HG03558 (cell line): ENCODE results near the gene SEMA3A.

ENCODE experiments used
- ATAC-seq: cut with Tn5 transposase; IDR thresholded peaks from one replicate; pipeline ENCODE4 v1.9.1; 2021; ENCODE audit warnings: moderate number of reproducible peaks; ENCODE audit not compliant: unreplicated experiment; ENCODE audit errors: extremely low read depth

The SEMA3A gene

GRCh38 chr7:83956104-83956503, 238.5 kb downstream of the SEMA3A start:
- ATAC-seq: no peak

DNA sequence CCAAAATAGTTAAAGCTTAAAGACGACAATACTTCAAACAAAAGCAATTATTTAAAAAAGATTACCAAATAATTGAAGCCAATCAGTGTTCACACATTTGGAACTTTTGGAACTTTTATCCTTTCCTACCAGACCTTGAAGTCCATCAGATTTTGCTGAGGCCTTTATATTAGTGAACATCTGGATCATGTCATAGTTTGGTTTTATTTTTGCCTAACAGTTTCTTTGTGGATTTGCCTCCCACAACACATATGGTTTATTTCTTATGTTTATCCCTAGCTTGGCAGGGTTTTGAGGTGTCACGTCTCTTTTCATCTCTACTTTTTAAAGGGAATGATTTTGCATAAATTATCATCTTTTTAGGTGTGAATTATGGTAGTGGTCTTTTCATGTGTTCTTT, 242.4 kb downstream of the SEMA3A start:
- ATAC-seq: no peak

- no peak for ATAC-seq
Observed at GRCh38 chr7:83947260-83947659, 247.3 kb downstream of the SEMA3A start.

DNA sequence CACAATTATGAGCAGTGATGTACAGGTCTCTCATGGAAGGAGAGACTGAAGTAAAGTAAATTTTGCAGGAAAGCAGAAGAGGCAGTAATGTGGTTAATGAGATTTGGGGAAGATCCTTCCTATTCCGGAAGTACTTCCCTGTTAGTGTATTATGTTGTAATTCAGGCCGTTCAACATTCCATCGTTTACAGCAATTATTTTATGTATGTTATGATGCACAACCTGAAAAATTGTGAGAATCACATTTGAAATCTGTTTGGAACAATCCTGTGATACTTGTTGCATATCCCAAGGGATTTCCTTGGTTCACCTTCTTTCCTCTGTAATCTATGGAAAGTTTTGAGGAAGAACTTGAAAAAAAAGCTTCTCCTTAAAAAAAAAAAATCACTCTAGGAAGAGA, 247.8 kb downstream of the SEMA3A start:
- no peak for ATAC-seq

DNA sequence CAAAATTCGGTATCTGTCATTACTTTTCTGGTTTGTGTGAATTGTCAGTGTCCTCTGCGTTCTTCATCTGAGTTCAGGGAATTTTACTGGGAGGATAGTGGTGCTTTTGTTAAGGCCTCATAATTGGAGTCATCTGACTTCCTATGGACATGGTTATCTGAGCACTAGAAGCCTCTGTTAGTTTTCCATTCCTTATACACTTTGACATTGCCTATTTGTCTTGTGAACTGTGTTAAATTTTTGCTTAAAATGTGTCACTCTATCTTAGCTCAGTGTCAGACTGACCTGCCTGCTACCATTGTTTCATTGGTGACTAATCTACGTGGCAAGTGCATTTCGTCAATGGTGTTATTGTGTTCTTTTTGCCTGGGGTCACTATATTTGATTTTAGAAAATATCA, 253.3 kb downstream of the SEMA3A start:
- no peak for ATAC-seq

DNA sequence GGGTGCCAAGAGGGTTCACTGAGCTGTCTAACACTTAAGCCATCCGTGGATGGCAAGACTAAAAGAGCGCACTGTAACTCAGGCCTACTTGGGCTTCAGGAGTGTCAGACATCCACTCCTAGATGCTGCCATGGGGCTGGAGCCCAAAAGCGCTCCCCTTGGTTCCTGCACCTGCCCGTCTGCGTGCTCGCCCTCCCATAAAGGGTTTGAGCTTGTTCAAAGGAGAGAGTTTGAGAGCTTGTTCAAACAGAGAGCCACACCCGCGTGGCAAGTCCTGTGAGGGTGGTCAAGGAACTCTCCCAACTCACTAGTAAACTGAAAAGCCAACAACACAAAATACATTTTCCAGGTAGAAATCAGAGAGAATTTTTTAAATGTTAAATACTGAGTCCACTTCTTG, 256.7 kb downstream of the SEMA3A start:
- no peak for ATAC-seq

GRCh38 chr7:83936056-83936708, 258.4 kb downstream of the SEMA3A start:
- ATAC-seq: no peak

DNA sequence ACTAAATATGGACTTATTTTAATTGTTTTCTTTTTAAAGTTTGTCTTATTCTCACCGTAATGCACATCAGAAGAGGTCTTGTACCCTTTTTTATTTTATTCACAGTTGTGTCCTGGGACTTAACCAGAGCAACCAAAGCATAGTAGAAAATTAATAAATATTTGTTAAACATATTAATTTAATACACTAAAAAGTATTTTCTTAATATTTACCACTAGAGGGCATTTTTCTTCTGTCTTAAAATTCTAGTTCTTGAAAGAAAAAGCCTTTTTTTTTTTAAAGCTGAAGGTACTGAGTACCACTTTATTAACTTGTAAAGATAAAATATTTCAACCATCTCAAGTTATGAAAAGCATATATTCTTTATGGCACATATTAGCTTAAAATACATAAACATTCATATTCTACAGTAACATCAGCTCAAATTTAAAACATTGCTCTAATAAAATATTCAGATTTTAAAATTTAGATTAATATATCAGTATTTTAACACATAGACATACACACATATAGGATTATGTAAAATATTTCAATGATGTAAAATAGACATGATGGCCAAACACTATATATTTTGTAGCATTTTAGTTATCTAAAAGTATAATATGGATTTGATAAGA, 260.4 kb downstream of the SEMA3A start:
- no peak for ATAC-seq

DNA sequence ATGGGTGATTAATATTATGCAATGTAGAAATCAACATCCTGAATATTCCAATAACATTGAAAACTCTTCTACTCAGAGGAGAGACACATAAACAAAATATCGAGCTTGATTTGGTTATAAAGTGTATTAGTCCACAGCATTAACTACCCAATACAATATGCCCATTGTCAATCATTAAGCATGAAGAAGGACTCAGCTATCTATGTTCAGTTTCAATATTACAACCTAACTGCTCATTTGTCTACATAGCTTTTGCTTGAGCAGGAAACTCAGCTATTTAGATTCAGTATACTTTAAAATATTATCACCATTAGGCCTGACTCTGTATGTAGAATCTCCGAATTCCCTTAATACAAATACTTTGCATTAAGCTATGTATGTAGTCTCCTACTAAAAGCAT, 262.6 kb downstream of the SEMA3A start:
- ATAC-seq: no peak

DNA sequence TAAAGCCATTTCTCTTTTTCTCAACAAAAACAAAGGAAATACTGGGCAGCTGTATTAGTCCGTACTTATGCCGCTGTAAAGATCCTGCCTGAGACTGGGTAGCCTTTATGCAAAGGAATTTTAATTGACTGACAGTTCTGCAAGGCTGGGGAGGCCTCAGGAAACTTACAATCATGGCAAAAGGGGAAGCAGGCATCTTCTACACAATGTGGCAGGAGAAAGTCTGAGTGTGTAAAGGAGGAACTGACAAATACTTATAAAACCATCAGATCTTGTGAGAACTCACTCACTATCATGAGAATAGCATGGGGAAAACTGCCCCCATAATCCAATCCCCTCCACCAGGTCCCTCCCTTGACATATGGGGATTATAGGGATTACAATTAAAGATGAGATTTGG, 264.3 kb downstream of the SEMA3A start:
- no peak for ATAC-seq

GRCh38 chr7:83925860-83926259, 268.7 kb downstream of the SEMA3A start:
- no peak for ATAC-seq

DNA sequence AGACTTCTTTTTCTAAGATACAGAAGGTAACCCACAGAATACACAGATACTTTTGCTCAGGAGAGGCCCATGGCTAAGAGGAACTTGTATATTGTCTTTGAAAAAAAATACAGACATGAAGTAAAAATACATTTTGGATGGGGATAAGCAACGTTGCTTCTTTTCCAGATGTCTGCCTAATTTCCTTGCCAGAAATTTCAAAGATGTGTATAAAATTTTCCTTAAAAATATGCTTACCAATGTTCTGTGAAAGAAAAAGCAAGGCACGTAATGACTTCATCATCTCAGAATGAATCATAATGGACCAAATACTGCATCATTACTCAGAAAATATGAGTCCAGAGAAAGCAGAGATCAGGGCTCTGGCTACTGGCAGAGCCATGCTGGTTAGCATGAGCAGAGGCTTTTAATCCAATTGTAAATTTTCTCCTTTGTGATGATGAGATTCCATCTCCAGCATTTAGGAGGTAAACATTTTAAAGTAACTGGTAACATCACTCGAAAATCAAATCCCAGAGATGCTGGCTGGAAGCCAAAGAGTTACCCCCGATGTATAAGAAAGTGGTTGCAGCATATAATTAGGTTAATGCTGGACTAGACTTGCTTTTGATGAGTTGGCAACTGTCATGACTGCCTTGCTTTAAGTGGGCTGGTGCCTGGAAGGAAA, 272.5 kb downstream of the SEMA3A start:
- no peak for ATAC-seq

DNA sequence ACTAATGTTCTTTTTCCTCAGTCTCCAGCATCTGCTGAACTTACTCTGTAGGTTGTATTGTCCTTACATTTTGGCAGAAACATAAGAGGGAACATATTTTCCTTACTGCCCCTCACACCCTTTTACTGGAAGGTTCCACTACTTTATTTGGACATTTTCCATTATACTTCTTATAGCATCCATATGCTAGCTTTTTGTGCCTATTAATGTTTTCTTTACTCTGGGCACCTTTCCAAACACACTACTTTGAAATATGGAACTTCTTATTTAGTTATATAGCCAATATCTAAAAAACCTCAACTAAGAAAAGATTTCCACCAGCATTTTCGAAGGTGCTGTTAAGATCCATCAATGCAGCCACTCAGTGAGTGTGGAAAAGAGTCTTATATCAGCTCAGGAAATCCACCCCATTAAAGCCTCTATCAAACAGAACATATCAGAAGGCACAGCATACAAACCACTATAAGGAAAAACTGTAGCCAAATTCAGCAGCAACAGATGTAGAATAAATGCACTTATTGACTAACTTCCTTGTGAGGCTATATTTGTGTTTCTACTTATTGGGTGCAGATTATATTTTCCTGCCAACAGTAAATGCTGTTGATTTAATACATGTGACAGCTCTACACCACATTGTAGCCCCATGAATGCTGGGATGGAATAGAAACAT, 273.2 kb downstream of the SEMA3A start:
- no peak for ATAC-seq

- no peak for ATAC-seq
Observed at GRCh38 chr7:83918142-83918541, 276.4 kb downstream of the SEMA3A start.

- no peak for ATAC-seq
Observed at GRCh38 chr7:83913174-83913573, 281.4 kb downstream of the SEMA3A start.

DNA sequence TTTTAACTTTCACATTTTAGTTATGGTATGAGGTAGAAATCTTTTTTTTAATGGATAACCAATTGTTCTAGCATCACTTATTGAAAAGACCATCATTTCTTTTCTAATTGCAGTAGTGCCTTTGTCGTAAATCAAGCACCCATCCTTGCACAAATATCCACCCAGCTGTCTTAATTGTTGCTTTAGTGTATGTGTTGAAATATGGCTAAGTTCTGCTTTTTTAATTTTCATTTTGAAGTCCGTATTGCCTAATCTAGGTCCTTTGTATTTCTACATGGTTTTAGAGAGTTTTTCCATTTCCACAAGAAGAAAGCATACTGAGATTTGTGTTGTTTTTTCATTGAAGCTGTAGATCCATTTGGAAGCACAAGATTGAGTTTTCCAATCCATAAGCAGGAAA, 286.1 kb downstream of the SEMA3A start:
- ATAC-seq: no peak
